ENCODE data around the gene NEK1. TPM values are rescaled to one million over a fixed set of nuclear protein-coding genes. Genes with fewer than 3 reads are reported as not detected.
A peak's percentile ranks its signal among the peaks of the same experiment; 100 is the strongest.

NEK1 gene, protein sequence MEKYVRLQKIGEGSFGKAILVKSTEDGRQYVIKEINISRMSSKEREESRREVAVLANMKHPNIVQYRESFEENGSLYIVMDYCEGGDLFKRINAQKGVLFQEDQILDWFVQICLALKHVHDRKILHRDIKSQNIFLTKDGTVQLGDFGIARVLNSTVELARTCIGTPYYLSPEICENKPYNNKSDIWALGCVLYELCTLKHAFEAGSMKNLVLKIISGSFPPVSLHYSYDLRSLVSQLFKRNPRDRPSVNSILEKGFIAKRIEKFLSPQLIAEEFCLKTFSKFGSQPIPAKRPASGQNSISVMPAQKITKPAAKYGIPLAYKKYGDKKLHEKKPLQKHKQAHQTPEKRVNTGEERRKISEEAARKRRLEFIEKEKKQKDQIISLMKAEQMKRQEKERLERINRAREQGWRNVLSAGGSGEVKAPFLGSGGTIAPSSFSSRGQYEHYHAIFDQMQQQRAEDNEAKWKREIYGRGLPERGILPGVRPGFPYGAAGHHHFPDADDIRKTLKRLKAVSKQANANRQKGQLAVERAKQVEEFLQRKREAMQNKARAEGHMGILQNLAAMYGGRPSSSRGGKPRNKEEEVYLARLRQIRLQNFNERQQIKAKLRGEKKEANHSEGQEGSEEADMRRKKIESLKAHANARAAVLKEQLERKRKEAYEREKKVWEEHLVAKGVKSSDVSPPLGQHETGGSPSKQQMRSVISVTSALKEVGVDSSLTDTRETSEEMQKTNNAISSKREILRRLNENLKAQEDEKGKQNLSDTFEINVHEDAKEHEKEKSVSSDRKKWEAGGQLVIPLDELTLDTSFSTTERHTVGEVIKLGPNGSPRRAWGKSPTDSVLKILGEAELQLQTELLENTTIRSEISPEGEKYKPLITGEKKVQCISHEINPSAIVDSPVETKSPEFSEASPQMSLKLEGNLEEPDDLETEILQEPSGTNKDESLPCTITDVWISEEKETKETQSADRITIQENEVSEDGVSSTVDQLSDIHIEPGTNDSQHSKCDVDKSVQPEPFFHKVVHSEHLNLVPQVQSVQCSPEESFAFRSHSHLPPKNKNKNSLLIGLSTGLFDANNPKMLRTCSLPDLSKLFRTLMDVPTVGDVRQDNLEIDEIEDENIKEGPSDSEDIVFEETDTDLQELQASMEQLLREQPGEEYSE (N-terminal part only)
- total RNA-seq (10 to 100 TPM; 13.4 to 21.9 (median 19.5) TPM), total RNA-seq (18.2 to 70.3 (median 35.2) reads per million in 29 experiments)
- 11.9 TPM for total RNA-seq (2013)

DNA sequence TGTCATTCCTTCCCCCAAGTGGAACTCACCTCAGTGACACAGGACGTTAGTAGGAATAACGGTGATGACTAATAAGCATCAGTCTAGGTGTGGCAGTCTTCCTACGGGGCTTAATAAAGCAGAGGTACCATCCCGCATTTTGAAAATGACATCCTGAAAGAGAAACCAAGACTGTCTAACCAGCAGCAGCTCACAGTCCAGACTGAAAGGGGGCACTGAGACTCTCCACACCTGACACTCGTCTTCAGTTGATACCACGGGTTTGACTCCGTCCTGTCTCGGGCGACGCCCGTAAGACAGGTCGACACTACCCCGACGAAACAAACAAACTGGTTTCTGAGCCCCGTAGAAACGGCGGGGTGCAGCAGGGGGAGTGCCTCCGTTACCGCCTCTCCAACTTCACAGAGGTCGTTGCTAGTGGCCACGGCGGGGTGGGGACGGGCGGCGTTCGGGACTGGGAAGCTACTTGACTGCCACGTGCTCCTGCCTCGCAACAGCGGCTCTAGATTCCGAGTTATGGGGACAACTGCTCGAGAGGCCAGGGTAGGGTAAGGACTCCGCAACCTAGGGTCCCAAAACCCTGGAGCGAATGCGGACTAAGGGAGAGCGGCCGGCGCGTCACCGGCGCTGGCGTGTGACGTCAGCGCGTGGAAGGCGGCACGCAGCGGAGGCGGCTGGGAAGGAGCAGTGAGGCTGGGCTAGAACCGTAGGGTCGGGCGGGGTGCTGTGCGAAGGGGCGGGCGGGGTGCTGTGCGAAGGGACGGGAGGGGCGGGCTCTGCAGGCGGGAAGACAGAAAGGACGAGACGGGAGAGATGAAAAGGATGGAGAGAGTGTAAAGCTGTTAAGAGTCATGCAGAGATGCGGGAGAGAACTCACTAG lies at the start of gene NEK1:
Gene NEK1 (minus strand): TSS at position 593 of the 880 bp plus-strand sequence. CDS start 9,953 bp downstream, outside the sequence.
- Mint-ChIP-seq H3K4me3 (peak within 1 kb of the TSS; percentile 92 to 98 (median 93)), H3K4me1 (peaks cover 40 to 54% (median 43%) of the 10 kb centered on the region in 3 donors), H3K27me3 (no peaks in the 10 kb centered on the region), H3K9me3 (no peaks in the 10 kb centered on the region), H3K36me3 (peaks cover 6% of the 10 kb centered on the region), H3K27ac (peak within 1 kb of the TSS; percentile 99)
- POLR2A ChIA-PET: interaction anchor here (0.6 to 2.5 kb wide), 11 partner anchors 8 to 114 kb away, joined by 3 to 22 read pairs (median 6); partner anchors contain the start of gene CLCN3 (in 2 of the 2)
- Histone ChIP-seq H3K27me3 (replicated peaks in 1 of 2; ENCODE audit: control insufficient read depth in 2 of 2, extremely low read depth in 1 of 2, insufficient read depth in 2 of 2, low read length in 1 of 2) (no peaks in the 10 kb centered on the region), H3K9me3 (no peaks in the 10 kb centered on the region), H3K4me3 (ENCODE audit: control insufficient read depth in 1 of 2, extremely low read depth in 1 of 2, low read length in 1 of 2) (peak within 1 kb of the TSS; percentile 94 to 98), H3K36me3 (ENCODE audit: control insufficient read depth in 2 of 2, extremely low read depth in 1 of 2, insufficient read depth in 1 of 2, low read length in 1 of 2) (no peaks in the 10 kb centered on the region), H3K4me1 (ENCODE audit: control insufficient read depth in 1 of 2, extremely low read depth in 1 of 2, insufficient read depth in 2 of 2, low read length in 2 of 2) (peaks cover 11 to 18% of the 10 kb centered on the region in 2 experiments), H3K27ac (ENCODE audit: low read length) (peak within 1 kb of the TSS; percentile 99)
- DNase-seq (peak; percentile 71 to 94 (median 84)), ATAC-seq (replicated peaks in 1 of 4) (peak; percentile 84 to 91 (median 89))
- under 1% methylated on average over 52 of the region's 61 CpGs for WGBS (ENCODE audit: insufficient coverage)
- CTCF ChIA-PET: interaction anchor here (0.6 to 2.4 kb wide), 25 partner anchors 8 to 1295 kb away, joined by 3 to 29 read pairs (median 4); partner anchors contain the start of genes CBR4 (in 1 of the 2) and CLCN3 (in 1 of the 2)

DNA sequence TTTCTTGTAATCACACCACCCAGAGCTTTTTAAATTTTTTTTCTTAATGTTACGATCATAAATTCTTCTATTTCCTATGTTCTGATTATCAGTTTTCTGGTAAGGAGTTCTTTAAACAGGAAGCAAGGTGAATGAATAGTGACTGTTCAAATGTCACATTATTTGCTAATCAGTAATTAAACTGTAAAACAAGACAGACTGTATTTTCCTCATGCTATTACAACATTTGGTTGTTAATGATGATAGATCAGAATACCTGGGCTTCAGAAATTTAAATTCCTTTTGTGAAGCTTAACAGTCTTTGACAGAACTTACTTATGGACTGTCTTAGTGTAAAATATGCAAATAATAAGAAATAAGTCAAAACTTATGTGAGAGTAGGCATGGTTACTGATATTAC lies 49.4 kb upstream of the NEK1 start:
- Mint-ChIP-seq H3K27ac (no peak overlapping the region), H3K27me3 (no peaks in the 10 kb centered on the region), H3K36me3 (peaks cover 24% of the 10 kb centered on the region), H3K4me1 (peaks cover 48 to 51% (median 51%) of the 10 kb centered on the region in 3 donors), H3K4me3 (no peak overlapping the region), H3K9me3 (peaks cover 0 to 4% (median 0%) of the 10 kb centered on the region in 3 donors)
- ChIA-PET CTCF (interaction anchor here in 1 of 2 donors (0.6 to 1.3 kb wide), 2 partner anchors 49 to 62 kb away, joined by 3 to 4 read pairs; no protein-coding TSS in a partner anchor), POLR2A (interaction anchor here (0.6 to 1.5 kb wide), 5 partner anchors 14 to 805 kb away, joined by 3 to 5 read pairs (median 3); partner anchors contain the start of gene CLCN3 (in 1 of the 2))
- ATAC-seq (replicated peaks in 1 of 4): no peak
- no peak overlapping the region for H3K4me3 ChIP-seq (ENCODE audit: control insufficient read depth in 1 of 2, extremely low read depth in 1 of 2, low read length in 1 of 2)
- H3K27ac ChIP-seq (ENCODE audit: low read length): no peak overlapping the region
- no peaks in the 10 kb centered on the region for H3K9me3 ChIP-seq
- WGBS (ENCODE audit: insufficient coverage): no CpG with 5 or more reads among the region's 1 CpG
- H3K36me3 ChIP-seq (ENCODE audit: control insufficient read depth in 2 of 2, extremely low read depth in 1 of 2, insufficient read depth in 1 of 2, low read length in 1 of 2): no peaks in the 10 kb centered on the region
- no peaks in the 10 kb centered on the region for H3K27me3 ChIP-seq (replicated peaks in 1 of 2; ENCODE audit: control insufficient read depth in 2 of 2, extremely low read depth in 1 of 2, insufficient read depth in 2 of 2, low read length in 1 of 2)
- H3K4me1 ChIP-seq (ENCODE audit: control insufficient read depth in 1 of 2, extremely low read depth in 1 of 2, insufficient read depth in 2 of 2, low read length in 2 of 2): peaks cover 0 to 7% of the 10 kb centered on the region in 2 experiments
- no peak for DNase-seq

DNA sequence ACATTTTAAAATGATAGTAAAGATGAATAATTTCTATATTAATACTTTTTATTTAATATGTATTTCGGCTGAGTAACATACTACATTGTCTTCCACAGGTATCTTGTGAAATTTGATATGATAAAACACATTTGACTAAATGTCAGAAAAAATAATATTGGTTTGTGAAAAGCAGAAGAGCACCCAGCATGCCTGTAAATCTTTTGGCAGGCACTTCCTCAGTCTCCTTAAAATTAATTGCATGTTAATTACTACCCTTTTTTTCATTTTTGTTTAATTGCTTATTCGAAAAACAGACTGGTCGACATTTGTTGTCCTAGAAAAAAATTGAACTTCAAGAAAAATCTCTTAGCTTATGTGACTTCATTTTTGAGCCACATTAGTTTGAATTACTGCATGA lies 48.5 kb upstream of the NEK1 start:
- Histone ChIP-seq H3K9me3 (no peaks in the 10 kb centered on the region), H3K4me3 (ENCODE audit: control insufficient read depth in 1 of 2, extremely low read depth in 1 of 2, low read length in 1 of 2) (no peak overlapping the region), H3K36me3 (ENCODE audit: control insufficient read depth in 2 of 2, extremely low read depth in 1 of 2, insufficient read depth in 1 of 2, low read length in 1 of 2) (peaks cover 0 to 3% of the 10 kb centered on the region in 2 donors), H3K27me3 (replicated peaks in 1 of 2; ENCODE audit: control insufficient read depth in 2 of 2, extremely low read depth in 1 of 2, insufficient read depth in 2 of 2, low read length in 1 of 2) (no peaks in the 10 kb centered on the region), H3K4me1 (ENCODE audit: control insufficient read depth in 1 of 2, extremely low read depth in 1 of 2, insufficient read depth in 2 of 2, low read length in 2 of 2) (peaks cover 0 to 7% of the 10 kb centered on the region in 2 experiments), H3K27ac (ENCODE audit: low read length) (no peak overlapping the region)
- Mint-ChIP-seq H3K4me3 (peak overlapping the region in 1 of 3 donors; percentile 74), H3K27me3 (no peaks in the 10 kb centered on the region), H3K4me1 (peaks cover 52% of the 10 kb centered on the region in 3 donors), H3K36me3 (peaks cover 20% of the 10 kb centered on the region), H3K9me3 (no peaks in the 10 kb centered on the region), H3K27ac (no peak overlapping the region)
- ChIA-PET POLR2A (interaction anchor here (0.6 to 3.0 kb wide), 7 partner anchors 15 to 804 kb away, joined by 3 to 32 read pairs (median 5); partner anchors contain the start of genes CLCN3 (in 2 of the 2) and NEK1 (in 1 of the 2)), CTCF (interaction anchor here in 1 of 2 donors (1.3 kb wide), 1 partner anchor 48 kb away, joined by 6 read pairs; no protein-coding TSS in a partner anchor)
- DNase-seq: no peak
- no CpG with 5 or more reads among the region's 3 CpGs for WGBS (ENCODE audit: insufficient coverage)
- no peak for ATAC-seq (replicated peaks in 1 of 4)

DNA sequence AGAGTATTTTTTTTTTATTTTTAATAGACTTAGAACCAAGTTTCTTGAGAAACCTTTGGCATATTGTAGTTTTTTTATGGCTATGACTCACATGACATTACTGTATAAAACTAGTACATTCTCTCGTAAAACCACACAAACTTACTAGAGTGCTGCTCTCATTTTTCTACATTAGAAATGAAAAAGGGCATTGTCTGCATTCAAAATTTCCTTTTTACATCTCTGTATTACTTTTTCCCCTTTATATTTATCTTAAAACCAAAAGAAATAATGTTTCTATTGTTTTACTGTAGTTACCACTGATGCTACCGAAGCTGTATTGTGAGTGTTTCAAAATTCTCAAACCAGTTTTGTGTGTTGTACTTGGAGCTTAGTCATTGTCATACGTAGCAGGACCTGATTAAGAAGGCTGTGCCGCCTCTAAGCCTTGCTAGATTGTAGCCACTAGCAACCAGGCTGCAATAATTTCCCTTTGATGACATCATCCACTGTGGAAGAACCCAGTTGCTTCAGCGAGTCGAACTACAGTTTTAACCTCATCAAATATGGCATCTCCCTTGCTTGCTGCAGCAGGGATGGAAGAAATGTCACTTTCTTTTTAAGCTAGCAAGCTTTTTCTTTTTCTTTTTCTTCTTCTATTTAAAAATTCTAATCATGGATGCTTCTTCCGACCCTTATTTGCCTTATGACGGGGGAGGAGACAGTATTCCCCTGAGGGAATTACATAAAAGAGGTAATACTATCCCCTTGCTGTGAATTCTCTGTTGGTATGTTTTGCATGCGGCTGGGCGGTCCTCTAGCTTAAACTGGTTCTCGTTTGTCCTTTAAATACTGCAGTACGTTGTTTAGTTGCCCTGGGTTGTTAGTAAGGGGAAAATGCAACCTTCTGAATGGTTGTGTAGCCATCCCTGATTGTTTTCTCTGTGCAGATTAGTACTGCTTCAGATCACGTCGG lies 47.6 kb upstream of the NEK1 start:
- Mint-ChIP-seq H3K27me3 (no peaks in the 10 kb centered on the region), H3K36me3 (peaks cover 16% of the 10 kb centered on the region), H3K27ac (peak overlapping the region; percentile 88 to 91), H3K9me3 (no peaks in the 10 kb centered on the region), H3K4me1 (peaks cover 44 to 47% (median 45%) of the 10 kb centered on the region in 3 donors), H3K4me3 (peak overlapping the region; percentile 62 to 75 (median 74))
- peak overlapping the region; percentile 4 to 16 for H3K4me3 ChIP-seq (ENCODE audit: control insufficient read depth in 1 of 2, extremely low read depth in 1 of 2, low read length in 1 of 2)
- peaks cover 3 to 5% of the 10 kb centered on the region in 2 donors for H3K36me3 ChIP-seq (ENCODE audit: control insufficient read depth in 2 of 2, extremely low read depth in 1 of 2, insufficient read depth in 1 of 2, low read length in 1 of 2)
- DNase-seq (peak in 34 of 35 experiments; percentile 22 to 87 (median 59)), ATAC-seq (replicated peaks in 1 of 4) (peak; percentile 99 to 100 (median 99))
- H3K9me3 ChIP-seq: no peaks in the 10 kb centered on the region
- POLR2A ChIA-PET: interaction anchor here (0.6 to 3.0 kb wide), 10 partner anchors 9 to 650 kb away, joined by 3 to 32 read pairs (median 8); partner anchors contain the start of genes CLCN3 (in 2 of the 2), CBR4 (in 1 of the 2) and NEK1 (in 1 of the 2)
- H3K4me1 ChIP-seq (ENCODE audit: control insufficient read depth in 1 of 2, extremely low read depth in 1 of 2, insufficient read depth in 2 of 2, low read length in 2 of 2): peaks cover 0 to 2% of the 10 kb centered on the region in 2 experiments
- H3K27ac ChIP-seq (ENCODE audit: low read length): peak overlapping the region; percentile 65
- WGBS (ENCODE audit: insufficient coverage): 64% methylated on average over 5 of the region's 14 CpGs
- H3K27me3 ChIP-seq (replicated peaks in 1 of 2; ENCODE audit: control insufficient read depth in 2 of 2, extremely low read depth in 1 of 2, insufficient read depth in 2 of 2, low read length in 1 of 2): no peaks in the 10 kb centered on the region
- CTCF ChIA-PET: interaction anchor here (0.5 to 2.1 kb wide), 12 partner anchors 8 to 650 kb away, joined by 3 to 13 read pairs (median 3); partner anchors contain the start of genes CBR4 (in 1 of the 2), CLCN3 (in 1 of the 2) and NEK1 (in 1 of the 2)
